H9 (cell line): ENCODE measurements around the gene ETFDH. TPM values are rescaled to one million over a fixed set of nuclear protein-coding genes. Genes with fewer than 3 reads are reported as not detected.

ENCODE experiments used
- DNase-seq: peaks from one replicate; pipeline ENCODE4 v3.0.0-alpha.2; 2017
- H2AFZ ChIP-seq: one replicate; pipeline ENCODE4 v1.6.1; 2013; ENCODE audit warnings: mild to moderate bottlenecking, low read length, control low read depth, moderate library complexity
- H2AK5ac ChIP-seq: 2 replicates; pipeline ENCODE4 v1.6.1; 2013; ENCODE audit warnings: low read length, control low read depth, mixed read lengths; ENCODE audit not compliant: insufficient read length
- H2BK120ac ChIP-seq: one replicate; pipeline ENCODE4 v1.6.1; 2013; ENCODE audit warnings: low read depth, mild to moderate bottlenecking, low read length, control low read depth, inconsistent platforms; ENCODE audit not compliant: poor library complexity, severe bottlenecking
- H2BK12ac ChIP-seq: 2 replicates; pipeline ENCODE4 v1.6.1; 2013; ENCODE audit warnings: low read length, control low read depth, mixed read lengths, low read depth; ENCODE audit not compliant: insufficient read length
- H2BK15ac ChIP-seq: 2 replicates; pipeline ENCODE4 v1.6.1; 2013; ENCODE audit warnings: low read depth, low read length, control low read depth
- H2BK20ac ChIP-seq: one replicate; pipeline ENCODE4 v1.6.1; 2013; ENCODE audit warnings: low read depth, mild to moderate bottlenecking, low read length, control low read depth, inconsistent platforms; ENCODE audit not compliant: poor library complexity, severe bottlenecking
- H2BK5ac ChIP-seq: 2 replicates; pipeline ENCODE4 v1.6.1; 2013; ENCODE audit warnings: low read length, control low read depth, mixed read lengths; ENCODE audit not compliant: insufficient read length
- H3K14ac ChIP-seq: 2 replicates; pipeline ENCODE4 v1.6.1; 2013; ENCODE audit warnings: low read length, control low read depth; ENCODE audit not compliant: insufficient read depth
- H3K18ac ChIP-seq: 2 replicates; pipeline ENCODE4 v1.6.1; 2013; ENCODE audit warnings: low read depth, mild to moderate bottlenecking, mixed read lengths, low read length, control low read depth; ENCODE audit not compliant: insufficient read length
- H3K23ac ChIP-seq: 2 replicates; pipeline ENCODE4 v1.6.1; 2013; ENCODE audit warnings: low read length, control low read depth, mixed read lengths, low read depth; ENCODE audit not compliant: insufficient read length
- H3K23me2 ChIP-seq: 2 replicates; pipeline ENCODE4 v1.6.1; 2013; ENCODE audit warnings: low read depth, mild to moderate bottlenecking, mixed read lengths, low read length, control low read depth; ENCODE audit not compliant: insufficient read length, poor library complexity, severe bottlenecking
- H3K27ac ChIP-seq: 2 replicates; pipeline ENCODE4 v1.5.1; 2013; ENCODE audit warnings: low read length, control low read depth, mixed read lengths, low read depth; ENCODE audit not compliant: insufficient read length
- H3K27me3 ChIP-seq: 2 replicates; pipeline ENCODE4 v1.6.1; 2013; ENCODE audit warnings: low read length, control low read depth, inconsistent platforms; ENCODE audit not compliant: insufficient read depth
- H3K4ac ChIP-seq: 2 replicates; pipeline ENCODE4 v1.6.1; 2013; ENCODE audit warnings: low read depth, mild to moderate bottlenecking, control low read depth, inconsistent platforms, low read length, moderate library complexity
- H3K4me1 ChIP-seq: 2 replicates; pipeline ENCODE4 v1.6.1; 2013; ENCODE audit warnings: low read length, control low read depth, inconsistent platforms; ENCODE audit not compliant: insufficient read depth
- H3K4me2 ChIP-seq: 2 replicates; pipeline ENCODE4 v1.6.1; 2013; ENCODE audit warnings: low read length, control low read depth, mixed read lengths; ENCODE audit not compliant: insufficient read length, insufficient read depth
- H3K56ac ChIP-seq: 2 replicates; pipeline ENCODE4 v1.6.1; 2013; ENCODE audit warnings: low read depth, mild to moderate bottlenecking, mixed read lengths, low read length, control low read depth; ENCODE audit not compliant: insufficient read length
- H3K79me1 ChIP-seq: 2 replicates; pipeline ENCODE4 v1.6.1; 2013; ENCODE audit warnings: low read depth, mild to moderate bottlenecking, moderate library complexity, low read length, control low read depth, inconsistent platforms; ENCODE audit not compliant: insufficient read depth, poor library complexity, severe bottlenecking
- H3K79me2 ChIP-seq: 2 replicates; pipeline ENCODE4 v1.6.1; 2013; ENCODE audit warnings: low read length, control low read depth, inconsistent platforms; ENCODE audit not compliant: insufficient read depth
- H3K9ac ChIP-seq: 2 replicates; pipeline ENCODE4 v1.6.1; 2013; ENCODE audit warnings: low read length, control low read depth, mixed read lengths; ENCODE audit not compliant: insufficient read length; ENCODE audit errors: extremely low read depth
- H3K9me3 ChIP-seq: one replicate; pipeline ENCODE4 v1.6.1; 2013; ENCODE audit warnings: low read depth, low read length, inconsistent platforms; ENCODE audit not compliant: control insufficient read depth
- H3T11ph ChIP-seq: one replicate; pipeline ENCODE4 v1.6.1; 2013; ENCODE audit warnings: mild to moderate bottlenecking, low read length, control low read depth, inconsistent platforms
- H4K20me1 ChIP-seq: one replicate; pipeline ENCODE4 v1.6.1; 2013; ENCODE audit not compliant: control insufficient read depth, insufficient read length, insufficient read depth
- H4K5ac ChIP-seq: 2 replicates; pipeline ENCODE4 v1.6.1; 2013; ENCODE audit warnings: low read depth, mild to moderate bottlenecking, mixed read lengths, low read length, control low read depth; ENCODE audit not compliant: insufficient read length
- H4K8ac ChIP-seq: replicated peaks from 2 replicates; pipeline ENCODE4 v1.6.1; 2013; ENCODE audit warnings: low read length, control low read depth, mixed read lengths, low read depth; ENCODE audit not compliant: insufficient read length
- H4K91ac ChIP-seq: 2 replicates; pipeline ENCODE4 v1.6.1; 2013; ENCODE audit warnings: low read depth, mild to moderate bottlenecking, moderate library complexity, mixed read lengths, low read length, control low read depth; ENCODE audit not compliant: insufficient read length
- H3K27ac Mint-ChIP-seq, 3 experiments: 2 replicates in 2 of 3; 3 replicates in 1 of 3; pipeline ENCODE4 v1.8.0; 2020 to 2021; ENCODE audit warnings: mixed read lengths in 3 of 3, mild to moderate bottlenecking in 1 of 3, moderate library complexity in 1 of 3
- H3K27me3 Mint-ChIP-seq: 2 replicates; pipeline ENCODE4 v1.8.0; 2021; ENCODE audit warnings: low read depth, mild to moderate bottlenecking, moderate library complexity, mixed read lengths
- H3K36me3 Mint-ChIP-seq, 3 experiments: 2 replicates in 2 of 3; 3 replicates in 1 of 3; pipeline ENCODE4 v1.8.0; 2020 to 2021; ENCODE audit warnings: low read depth in 3 of 3, mixed read lengths in 3 of 3; ENCODE audit not compliant: insufficient read depth in 1 of 3
- H3K4me1 Mint-ChIP-seq, 2 experiments: 2 replicates each; pipeline ENCODE4 v1.8.0; 2020; ENCODE audit warnings: mixed read lengths in 2 of 2
- H3K4me3 Mint-ChIP-seq, 2 experiments: 2 replicates in 1 of 2; 3 replicates in 1 of 2; pipeline ENCODE4 v1.8.0; 2020 to 2021; ENCODE audit warnings: mild to moderate bottlenecking in 2 of 2, mixed read lengths in 2 of 2, moderate library complexity in 1 of 2
- H3K9me3 Mint-ChIP-seq, 2 experiments: 2 replicates in 1 of 2; 3 replicates in 1 of 2; pipeline ENCODE4 v1.8.0; 2020; ENCODE audit warnings: mild to moderate bottlenecking in 2 of 2, mixed read lengths in 2 of 2, moderate library complexity in 1 of 2
- WGBS: extraction: QIAGEN DNeasy Blood & Tissue Kit; methylation state at CpG from one replicate; pipeline ENCODE4 v1.1.7; 2013; ENCODE audit warnings: missing lambda C conversion rate, low lambda C conversion rate, mixed read lengths; ENCODE audit not compliant: insufficient read length; ENCODE audit errors: extremely low coverage; 5-methylcytosine and 5-hydroxymethylcytosine counted together
- total RNA-seq: library from RNA; stranded (reverse); gene quantifications from 2 replicates; pipeline ENCODE4 v1.2.1, GENCODE V29; 2021
- TF ChIP-seq, protein P1 (sequence below): fragments of 200-600 bp; sonication (generic); conservative IDR thresholded peaks from 3 replicates; pipeline ENCODE4 v1.8.0; 2021; ENCODE audit warnings: antibody characterized with exemption, mild to moderate bottlenecking

The ETFDH gene
- total RNA-seq, 1 experiment from 2014 or later, result 12.8 TPM

DNA sequence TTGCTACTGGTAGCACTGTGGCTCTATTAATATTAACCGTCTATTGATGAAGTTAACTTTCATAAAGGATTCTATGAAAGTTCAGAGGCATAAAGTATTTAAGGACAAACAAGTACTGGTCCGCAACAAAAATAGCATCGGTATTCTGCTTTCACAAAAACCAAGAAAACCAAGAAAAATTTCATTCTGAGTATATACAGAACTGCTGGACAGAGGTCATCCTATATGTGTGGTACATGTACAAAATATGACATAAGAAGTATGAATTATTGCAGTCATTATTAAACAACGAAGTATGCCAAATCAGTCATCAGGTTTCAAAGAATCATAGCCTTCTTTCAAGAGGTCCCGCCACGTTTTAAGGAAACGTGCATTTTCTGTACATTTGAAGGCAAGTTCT, 2.8 kb upstream of the ETFDH start:
- peaks cover 3% of the 10 kb centered on the region for H3K79me1 ChIP-seq

More for the DNA sequence above, 2.8 kb upstream of the ETFDH start:
- Histone ChIP-seq H3K18ac (no peak overlapping the region), H2BK15ac (no peak overlapping the region), H3K56ac (no peak overlapping the region), H4K8ac (no peak overlapping the region), H3T11ph (no peak overlapping the region), H3K23ac (no peak overlapping the region), H2BK5ac (no peak overlapping the region), H3K9ac (no peak overlapping the region), H2AFZ (no peak overlapping the region), H3K79me2 (peaks cover 5% of the 10 kb centered on the region; the same call in 1 of the 2 replicates), H3K4ac (no peak overlapping the region), H2AK5ac (no peak overlapping the region), H3K9me3 (no peaks in the 10 kb centered on the region), H2BK120ac (no peak overlapping the region), H3K4me2 (no peak overlapping the region), H3K23me2 (peaks cover 13% of the 10 kb centered on the region), H3K4me1 (no peaks in the 10 kb centered on the region), H3K27ac (no peak overlapping the region), H3K27me3 (no peaks in the 10 kb centered on the region), H2BK12ac (no peak overlapping the region), H4K20me1 (no peaks in the 10 kb centered on the region), H3K14ac (no peak overlapping the region), H4K5ac (no peak overlapping the region), H4K91ac (no peak overlapping the region), H2BK20ac (no peak overlapping the region)
- Mint-ChIP-seq H3K4me1 (peaks cover 11 to 15% of the 10 kb centered on the region in 2 experiments), H3K27me3 (no peaks in the 10 kb centered on the region; the same call in 1 of the 2 replicates), H3K9me3 (peaks cover 0 to 3% of the 10 kb centered on the region in 2 experiments; a peak in 1 of 5 replicates), H3K27ac (no peak overlapping the region), H3K4me3 (no peak overlapping the region), H3K36me3 (peaks cover 20 to 34% (median 26%) of the 10 kb centered on the region in 3 experiments)
- WGBS, result no CpG with 5 or more reads among the region's 7 CpGs
- no peak for DNase-seq
- TF ChIP-seq, protein P1, sequence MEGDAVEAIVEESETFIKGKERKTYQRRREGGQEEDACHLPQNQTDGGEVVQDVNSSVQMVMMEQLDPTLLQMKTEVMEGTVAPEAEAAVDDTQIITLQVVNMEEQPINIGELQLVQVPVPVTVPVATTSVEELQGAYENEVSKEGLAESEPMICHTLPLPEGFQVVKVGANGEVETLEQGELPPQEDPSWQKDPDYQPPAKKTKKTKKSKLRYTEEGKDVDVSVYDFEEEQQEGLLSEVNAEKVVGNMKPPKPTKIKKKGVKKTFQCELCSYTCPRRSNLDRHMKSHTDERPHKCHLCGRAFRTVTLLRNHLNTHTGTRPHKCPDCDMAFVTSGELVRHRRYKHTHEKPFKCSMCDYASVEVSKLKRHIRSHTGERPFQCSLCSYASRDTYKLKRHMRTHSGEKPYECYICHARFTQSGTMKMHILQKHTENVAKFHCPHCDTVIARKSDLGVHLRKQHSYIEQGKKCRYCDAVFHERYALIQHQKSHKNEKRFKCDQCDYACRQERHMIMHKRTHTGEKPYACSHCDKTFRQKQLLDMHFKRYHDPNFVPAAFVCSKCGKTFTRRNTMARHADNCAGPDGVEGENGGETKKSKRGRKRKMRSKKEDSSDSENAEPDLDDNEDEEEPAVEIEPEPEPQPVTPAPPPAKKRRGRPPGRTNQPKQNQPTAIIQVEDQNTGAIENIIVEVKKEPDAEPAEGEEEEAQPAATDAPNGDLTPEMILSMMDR, result no peak
